ENCODE results near the gene MAP4K2.

- TF ChIP-seq CTCF (IDR thresholded peaks at IDR 0.05) = no peak
- TF ChIP-seq POLR2A (IDR thresholded peaks at IDR 0.05; ENCODE audit: low read depth) = no peak
- TF ChIP-seq EP300 (IDR thresholded peaks at IDR 0.05) = no peak
These were observed 882 bp upstream of the MAP4K2 start for GRCh38 chr11:64803846-64804345.
